GM04503 (cell line): ENCODE results near the gene CDC14B.

Experiments used
- DNase-seq: peaks from one replicate; pipeline ENCODE4 v3.0.0-alpha.2; 2012; ENCODE audit warnings: low read depth

The CDC14B gene

DNA sequence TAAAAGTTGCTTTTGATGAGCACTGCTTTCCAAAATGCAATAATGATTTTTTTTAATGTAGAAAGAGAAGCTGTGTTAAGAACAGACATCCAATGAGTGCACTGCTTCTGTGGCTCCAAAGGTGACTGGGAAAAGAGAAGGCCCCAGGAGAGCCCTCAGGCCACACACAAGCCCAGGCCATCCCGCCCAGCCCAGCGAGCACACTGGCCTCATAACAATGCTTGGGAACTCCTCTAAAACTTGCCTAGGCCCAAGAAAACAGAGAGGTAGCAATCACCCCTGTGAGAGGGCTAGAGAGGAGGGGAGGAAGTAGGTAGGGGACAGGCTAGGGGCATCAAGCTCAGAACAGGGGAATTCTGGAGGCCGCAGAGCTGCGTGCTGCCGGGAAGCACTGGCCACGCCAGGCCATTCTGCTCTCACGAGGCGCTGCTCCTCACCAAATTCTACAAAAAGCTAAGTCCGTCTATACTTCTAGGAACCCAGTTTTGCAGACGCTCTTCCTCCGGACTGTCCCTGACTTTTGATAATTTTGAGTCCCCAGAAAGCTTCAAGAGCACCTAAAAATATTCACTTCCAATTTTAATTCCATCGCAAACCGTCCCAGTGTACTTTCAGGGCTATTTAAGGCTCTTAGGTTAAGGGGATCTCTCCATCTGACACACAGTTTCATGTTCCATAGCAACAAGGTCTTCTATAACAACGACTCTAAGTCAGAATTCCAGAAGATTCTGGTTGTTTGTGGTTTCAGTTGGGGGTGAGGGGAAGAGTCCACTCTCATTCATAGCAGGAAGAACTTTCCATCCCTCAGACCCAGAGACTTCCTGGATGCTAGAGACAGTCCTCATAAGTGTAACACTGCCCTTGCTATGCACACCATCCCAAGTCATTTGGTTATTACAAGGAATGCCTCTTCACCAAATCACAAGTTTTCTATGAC, 118.7 kb downstream of the CDC14B start:
- DNase-seq: no peak

DNA sequence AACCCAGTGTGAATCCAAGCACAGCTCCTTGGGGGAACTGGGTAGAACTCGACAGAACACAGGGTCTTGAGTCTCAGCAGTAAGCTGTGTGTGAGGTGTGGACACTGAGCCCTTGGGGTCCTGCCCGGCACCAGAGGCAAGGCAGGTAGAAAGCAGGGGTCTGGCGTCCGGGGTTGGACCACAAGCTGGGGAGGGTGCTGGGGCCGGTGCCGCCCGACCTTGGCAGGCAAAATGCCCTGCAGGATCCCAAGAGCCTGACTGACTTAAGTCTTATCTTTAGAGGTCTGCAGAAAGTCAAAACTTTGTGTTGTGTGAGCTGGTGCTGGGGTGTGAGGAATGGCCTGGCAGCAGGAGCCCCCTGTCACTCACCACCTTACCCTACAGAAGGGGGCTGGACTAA, 120.4 kb downstream of the CDC14B start:
- DNase-seq: no peak

DNA sequence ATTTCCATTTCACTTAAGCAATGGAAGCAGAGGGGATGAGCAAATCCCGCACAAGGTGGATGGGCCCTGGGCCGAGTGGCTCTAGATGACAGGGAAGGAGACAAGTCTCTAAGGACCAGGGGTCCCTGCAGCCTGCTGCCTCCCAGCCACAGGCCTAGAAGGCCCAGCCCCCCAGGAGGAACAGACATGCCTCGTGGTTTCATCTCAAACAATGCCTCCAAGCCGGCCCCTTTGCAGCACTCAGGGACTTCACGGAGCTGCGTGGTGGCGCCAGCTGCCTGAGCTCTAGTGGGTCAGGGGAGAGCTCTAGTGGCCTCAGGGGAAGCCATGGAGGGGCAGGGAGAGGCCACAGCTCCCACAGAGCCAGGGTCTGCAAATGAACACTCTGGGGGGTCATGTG, 120.8 kb downstream of the CDC14B start:
- DNase-seq: no peak

GRCh38 chr9:96497117-96497399, 122.6 kb downstream of the CDC14B start:
- DNase-seq: no peak

DNA sequence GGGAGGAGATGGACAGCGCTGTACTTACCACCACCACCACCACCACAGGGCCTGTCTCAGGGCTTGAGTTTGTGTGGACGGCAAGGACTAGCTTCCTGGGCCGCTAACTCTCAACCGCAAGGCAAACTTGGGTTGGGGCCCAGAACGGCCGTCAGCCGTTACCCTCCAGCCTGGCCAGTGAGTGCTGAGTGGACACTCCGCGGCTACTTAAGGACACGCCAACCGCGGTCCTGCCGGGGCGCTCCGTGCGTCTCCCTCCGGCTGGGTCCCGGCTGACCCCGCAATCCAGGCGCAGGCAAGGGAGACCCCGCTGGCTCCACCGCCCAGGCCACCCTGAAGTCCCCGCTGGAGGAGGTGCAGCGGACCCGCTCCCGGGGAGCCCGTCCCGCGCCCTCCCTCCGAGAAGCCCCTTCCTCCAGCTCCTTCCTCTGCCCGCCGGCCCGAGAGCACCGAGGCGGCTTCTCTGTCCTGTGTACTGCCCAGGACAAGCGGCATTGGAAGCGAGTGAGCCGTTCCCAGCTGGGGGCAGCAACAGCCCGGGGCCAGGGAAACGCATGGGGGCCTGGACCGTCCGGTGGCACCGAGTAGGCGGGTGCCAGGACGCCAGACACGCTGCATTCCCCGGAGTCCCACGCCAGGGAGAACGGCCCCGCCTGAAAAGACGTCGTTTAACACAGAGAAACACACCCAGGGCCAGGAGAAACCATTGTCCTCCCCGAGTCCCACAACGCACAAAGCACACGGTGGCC, 123.1 kb downstream of the CDC14B start:
- DNase-seq: no peak

DNA sequence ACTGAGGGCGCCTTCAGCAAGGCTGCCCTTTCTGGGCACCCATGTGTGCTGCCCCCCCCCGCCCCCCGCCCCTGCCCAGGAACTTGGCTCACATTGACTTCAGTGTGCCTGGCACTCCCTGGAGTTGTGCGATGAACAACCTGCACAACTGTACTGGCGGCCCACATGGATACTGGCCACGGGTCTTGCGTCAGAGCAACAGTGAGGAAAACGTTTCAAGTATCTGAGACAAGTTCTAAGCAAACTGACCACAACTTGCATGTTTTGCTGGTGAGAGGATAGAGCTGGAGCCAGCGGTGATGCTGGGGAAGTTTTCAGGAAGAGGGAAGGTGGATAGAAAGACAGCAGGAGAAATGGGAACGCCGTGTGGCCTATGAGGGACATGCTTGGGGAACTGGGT, 124.3 kb downstream of the CDC14B start:
- DNase-seq: peak; percentile 83

DNA sequence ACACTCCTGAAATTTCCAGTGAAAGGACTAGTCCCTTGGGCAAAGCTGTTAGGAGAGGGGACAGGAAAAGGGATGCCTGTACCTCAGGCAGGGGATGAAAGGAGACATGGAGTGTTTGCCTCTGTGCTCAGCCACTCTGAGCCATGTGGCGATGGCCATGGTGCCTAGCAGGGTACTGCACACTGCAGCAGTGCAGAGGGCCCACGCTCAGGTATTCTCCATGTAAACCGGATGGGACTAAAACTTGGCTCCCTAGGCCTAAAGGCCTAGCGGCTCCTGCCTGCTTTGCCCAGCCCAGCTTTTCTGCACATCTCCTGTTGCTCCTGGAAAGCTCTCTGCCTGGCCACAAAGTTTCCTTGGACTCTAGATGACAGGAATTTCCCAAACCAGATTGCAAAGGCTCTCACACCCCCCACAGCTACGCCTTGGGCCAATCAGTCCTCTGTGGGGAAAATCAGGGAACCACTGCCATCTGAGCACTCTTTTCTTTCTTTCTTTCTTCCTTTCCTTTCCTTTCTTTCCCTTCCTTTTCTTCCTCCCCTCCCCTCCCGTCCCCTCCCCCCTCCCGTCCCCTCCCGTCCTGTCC, 125.3 kb downstream of the CDC14B start:
- DNase-seq: no peak

DNA sequence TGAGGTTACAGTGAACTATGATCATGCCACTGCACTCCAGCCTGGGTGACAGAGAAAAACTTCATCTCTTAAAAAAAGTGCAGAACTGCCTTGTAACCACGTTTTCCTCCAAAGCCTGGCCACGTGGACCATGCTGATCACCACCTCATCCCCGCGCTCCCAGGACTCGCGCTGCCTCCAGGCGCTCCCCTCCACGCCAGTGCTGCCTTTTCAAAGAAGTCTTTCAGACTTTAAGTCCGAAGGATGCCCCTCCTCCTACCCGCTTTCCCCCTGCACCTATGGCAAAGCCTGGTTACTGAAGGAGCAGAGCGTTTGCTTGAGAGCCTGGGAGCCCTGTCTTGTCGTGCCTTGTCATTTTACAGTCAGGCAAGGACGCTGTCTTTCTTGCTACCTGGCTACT, 125.9 kb downstream of the CDC14B start:
- DNase-seq: no peak

DNA sequence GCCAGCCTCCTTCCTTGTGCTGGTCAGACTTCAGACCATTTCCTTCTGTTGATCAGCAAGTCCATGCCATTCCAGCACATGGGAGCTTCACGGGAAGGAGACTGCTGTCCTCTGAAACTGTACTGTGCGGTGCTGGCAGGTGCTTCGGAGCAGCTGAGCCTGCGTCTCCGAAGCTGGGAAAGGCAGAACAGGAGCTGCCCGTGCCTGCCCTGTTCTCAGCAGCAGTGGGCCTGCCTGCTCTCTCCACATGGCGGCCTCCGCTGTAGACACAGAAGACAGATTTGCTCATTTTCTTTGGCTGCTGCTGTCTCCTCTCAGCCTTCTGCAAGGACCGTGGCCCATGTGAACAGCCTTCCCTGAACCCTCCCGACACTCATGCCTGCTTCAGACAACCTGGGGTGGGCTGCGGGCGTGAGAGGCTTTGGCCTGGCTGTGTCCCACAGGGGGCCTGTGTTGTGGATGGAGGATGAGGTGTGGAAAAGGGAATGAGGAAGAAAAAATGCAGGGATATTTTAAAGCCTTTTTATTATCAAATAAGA, 126.6 kb downstream of the CDC14B start:
- DNase-seq: no peak

GRCh38 chr9:96491880-96492525, 127.6 kb downstream of the CDC14B start:
- no peak for DNase-seq

GRCh38 chr9:96491079-96491879, 128.4 kb downstream of the CDC14B start:
- DNase-seq: no peak

DNA sequence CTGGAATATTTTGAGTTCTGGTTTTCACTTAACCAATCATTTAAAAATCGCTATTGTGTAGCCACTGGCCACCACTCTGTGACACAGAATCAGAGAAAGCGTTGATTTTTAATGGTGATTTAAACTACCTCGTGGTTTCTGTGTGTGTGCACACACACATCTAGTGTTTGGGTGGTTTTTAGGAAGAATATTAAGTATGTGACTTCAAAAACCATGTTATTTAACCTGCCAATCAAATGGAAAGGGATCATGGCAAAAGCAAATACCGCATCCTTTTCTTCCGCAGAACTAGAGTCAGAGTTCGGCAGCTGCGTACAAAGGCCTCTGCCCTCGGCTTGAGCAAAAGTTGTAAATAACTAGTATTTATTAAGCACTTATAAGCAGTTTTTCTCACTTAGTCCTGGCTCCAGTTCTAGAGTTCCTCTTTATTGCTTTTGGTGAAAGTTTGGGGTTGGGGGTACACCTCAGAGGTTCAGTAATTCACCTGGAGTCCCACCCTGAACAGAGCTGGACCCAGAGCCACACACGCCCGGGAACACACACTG, 129.0 kb downstream of the CDC14B start:
- no peak for DNase-seq

- DNase-seq: no peak
Observed at GRCh38 chr9:96489482-96489979, 130.1 kb downstream of the CDC14B start.

DNA sequence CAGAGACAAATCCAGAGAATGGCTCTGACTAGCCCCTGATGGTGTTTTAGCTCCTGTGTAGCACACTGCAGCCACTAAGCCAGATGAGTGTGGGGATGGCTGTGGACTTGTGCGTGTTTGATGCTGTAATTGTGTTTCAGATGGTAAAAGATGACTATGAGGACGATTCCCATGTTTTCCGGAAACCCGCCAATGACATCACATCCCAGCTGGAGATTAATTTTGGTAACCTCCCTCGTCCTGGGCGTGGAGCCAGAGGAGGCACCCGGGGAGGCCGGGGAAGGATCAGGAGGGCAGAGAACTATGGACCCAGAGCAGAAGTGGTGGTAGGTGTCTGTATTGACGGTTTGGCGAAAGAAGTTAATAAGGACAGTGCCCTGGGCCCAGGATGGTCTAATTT, 131.7 kb downstream of the CDC14B start:
- DNase-seq: no peak

DNA sequence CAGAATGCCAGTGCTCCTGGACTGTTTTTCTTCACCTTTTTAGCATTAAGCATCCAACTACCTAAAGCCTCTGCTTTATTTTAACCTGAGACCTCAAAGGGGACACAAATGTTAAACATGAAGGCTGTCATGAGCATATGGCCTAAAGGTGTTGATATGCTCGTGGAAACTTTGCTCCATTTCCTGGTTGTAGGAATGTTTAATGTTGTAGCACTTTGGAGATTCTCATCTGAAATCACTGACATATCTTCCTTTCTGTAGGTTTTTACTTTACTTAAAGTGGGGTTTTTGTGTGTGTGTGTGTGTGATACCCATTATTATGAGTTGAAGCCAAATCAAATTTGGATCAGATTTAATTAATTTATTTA, 132.6 kb downstream of the CDC14B start:
- no peak for DNase-seq

DNA sequence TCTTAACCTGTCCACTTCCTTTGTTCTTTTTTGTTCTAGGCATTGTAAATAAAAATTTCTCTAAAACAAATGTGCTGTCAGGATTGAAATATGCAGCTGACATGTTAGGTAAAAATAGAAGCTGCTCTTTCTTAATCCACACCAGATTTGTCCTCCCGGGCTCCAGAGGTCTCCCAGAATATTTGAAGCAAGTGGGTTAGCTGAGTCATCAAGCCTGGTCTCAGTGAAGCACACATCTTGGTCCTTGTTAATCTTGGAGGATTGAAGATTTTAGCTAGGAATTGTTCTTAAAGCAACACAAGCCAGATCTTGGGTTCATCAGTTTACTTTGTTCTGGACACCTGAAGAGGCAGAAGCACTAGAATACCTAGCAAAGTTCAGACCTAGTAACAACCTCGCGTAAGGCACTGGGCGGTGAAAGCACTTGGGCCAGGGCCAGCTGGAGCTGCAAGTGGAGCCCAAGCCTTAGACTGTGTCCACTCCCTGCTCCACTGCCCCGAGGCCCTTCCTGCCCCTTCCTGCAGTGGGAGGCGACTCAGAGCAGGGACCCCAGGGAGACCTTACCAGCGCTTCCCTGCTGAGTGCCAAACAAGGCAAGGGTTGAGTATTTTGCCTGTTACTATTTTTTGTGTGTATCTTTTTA, 133.1 kb downstream of the CDC14B start:
- peak; percentile 77 for DNase-seq

- no peak for DNase-seq
Observed at GRCh38 chr9:96485280-96485679, 134.4 kb downstream of the CDC14B start.

DNA sequence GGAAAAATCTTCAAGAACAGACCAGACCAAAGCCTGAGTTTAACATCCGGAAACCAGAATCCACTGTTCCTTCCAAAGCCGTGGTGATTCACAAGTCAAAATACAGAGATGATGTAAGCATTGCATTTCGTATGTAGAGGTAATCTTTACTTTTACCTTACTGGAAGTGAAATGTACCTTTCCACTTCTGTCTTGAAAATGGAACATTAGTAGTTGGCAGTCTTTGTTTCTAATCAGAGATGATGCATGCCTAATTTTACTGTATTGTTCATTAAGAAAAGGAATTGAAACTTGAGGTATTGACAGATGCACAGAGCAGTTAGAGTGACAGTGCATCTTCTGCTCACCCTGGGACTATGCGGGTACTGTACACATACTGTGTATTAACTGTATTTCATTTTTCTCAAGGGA, 135.1 kb downstream of the CDC14B start:
- no peak for DNase-seq

DNA sequence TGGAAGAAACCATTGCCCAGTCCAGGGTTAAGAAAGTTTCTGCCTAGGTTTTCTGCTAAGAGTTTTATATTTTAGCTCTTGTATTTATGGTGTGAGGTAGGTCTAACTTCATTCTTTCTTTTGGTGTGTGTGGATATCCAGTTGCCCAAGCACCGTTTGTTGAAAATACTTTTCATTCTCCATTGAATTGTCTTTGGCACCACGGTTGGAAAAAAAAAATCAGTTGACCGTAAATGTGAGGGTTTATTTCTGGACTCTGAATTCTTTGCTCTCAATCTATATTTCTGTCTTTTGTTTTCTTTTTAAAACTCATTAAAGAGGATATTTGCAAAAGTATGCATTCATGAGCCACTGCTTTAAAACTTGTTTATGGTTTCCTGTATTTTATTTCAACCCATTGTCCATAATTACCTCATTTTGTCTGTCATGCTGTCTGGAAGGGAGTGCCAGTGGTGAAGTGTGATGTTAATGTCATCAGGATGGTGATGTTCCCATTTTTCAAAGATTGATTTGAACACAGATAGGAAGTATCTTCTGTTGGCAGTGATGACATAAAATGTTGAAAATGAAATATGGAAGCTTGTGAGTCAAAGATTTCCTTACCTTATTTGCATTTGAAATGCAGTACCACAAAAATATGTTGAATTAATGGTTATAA, 135.8 kb downstream of the CDC14B start:
- no peak for DNase-seq

- no peak for DNase-seq
Observed at GRCh38 chr9:96483197-96483596, 136.4 kb downstream of the CDC14B start.
